Activated CD4-positive, alpha-beta T cell treated with anti-CD3 and anti-CD28 coated beads for 24 hours (primary cell): Measurements from ENCODE around the gene TSPAN16.
A peak's percentile ranks its signal among the peaks of the same experiment; 100 is the strongest.

Experiments
- DNase-seq, 2 donors: peaks; one replicate each; pipeline ENCODE4 v3.0.0-alpha.2; 2020; ENCODE audit warnings: low read depth in 2 of 2

The TSPAN16 gene

GRCh38 chr19:11295665-11296245, at the start of gene TSPAN16:
TSPAN16 (plus strand) TSS chr19:11296160; CDS start chr19:11296298, 138 bp downstream.
- DNase-seq = no peak

GRCh38 chr19:11246941-11247340, 49.0 kb upstream of the TSPAN16 start:
- DNase-seq = no peak

- no peak for DNase-seq
Measured at GRCh38 chr19:11247391-11247790, 48.6 kb upstream of the TSPAN16 start.

DNA sequence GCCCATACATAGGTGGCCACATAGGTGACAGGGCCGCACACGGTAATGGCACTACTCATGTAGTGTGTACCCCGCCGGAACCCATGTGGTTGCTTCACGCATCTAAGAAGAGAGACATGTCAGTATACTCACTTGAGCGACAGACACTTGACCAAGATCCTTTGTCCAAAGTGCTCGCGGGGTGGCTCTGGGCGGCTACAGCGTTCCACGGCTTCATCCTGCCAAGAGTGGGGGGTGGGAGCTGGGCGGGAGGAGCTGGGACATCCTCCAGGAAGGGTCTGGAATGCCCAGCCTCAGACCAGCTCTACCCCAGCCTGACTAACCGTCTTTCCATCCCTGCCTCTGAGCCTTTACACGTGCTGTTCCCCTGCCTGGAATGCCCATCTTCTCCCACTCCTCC, 48.0 kb upstream of the TSPAN16 start:
- no peak for DNase-seq

- no peak for DNase-seq
Measured at GRCh38 chr19:11248852-11249251, 47.1 kb upstream of the TSPAN16 start.

- no peak for DNase-seq
Measured at GRCh38 chr19:11251217-11251616, 44.7 kb upstream of the TSPAN16 start.

DNA sequence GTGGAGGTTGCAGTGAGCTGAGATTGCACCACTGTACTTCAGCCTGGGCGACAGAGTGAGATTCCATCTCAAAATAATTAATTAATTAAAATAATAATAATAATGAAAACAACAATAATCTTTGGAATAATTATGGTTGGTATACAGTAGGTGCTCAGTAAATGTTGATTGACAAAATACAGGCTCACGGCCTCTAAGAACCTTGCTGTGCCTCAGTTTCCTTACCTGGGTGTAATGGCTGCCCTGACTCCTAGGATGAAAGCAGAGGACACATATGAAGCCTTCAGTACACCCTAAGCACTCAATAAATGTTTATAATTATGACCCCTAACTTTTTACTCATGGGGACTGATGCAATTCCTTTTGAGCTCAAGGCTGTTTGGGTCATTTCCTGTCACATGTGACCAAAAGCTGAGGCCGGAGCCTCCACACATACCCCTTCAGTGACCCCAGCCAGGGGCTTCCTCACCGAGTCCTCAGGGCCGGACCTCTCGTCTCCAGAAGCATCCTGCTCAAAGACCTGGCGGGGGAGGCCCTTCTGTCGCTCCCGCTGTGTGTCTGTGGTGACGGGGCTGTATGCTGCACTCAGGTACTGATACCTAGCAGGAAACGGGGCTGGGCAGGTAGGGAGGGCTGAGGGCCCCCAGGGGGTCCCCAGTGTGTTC, 44.2 kb upstream of the TSPAN16 start:
- no peak for DNase-seq

DNA sequence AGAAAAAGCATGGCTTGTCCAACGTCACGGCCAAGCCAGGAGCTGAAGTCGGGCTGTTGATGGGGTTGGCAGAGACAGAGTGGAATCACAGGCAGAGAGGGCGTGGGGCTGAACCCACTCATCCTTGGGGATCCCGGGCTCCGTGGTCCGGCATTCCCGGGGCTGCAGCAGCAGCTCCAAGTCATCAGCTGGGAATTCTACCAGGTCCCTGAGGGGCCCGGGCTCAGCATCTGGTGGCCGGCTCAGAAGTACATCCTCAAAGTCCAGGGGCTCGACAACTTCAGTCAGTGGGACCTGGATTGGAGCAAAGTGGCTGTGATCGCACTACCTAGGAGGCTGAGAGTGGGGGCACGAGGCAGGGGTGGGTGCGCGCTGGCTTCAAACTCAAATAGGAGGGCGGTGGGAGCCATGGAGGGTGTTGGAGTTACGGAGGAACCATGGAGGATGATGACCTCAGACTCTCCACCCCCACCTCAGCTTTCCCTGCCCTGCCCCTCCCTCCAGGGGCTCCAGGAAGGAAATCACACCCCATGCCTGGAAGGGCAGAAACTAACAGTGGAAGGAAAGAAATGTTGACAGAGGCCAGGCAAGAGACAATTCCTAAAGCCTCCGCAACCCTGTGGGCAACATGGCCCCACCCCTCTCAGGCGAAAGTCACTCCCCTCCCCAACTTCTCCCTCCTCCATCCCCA, 43.1 kb upstream of the TSPAN16 start:
- no peak for DNase-seq

DNA sequence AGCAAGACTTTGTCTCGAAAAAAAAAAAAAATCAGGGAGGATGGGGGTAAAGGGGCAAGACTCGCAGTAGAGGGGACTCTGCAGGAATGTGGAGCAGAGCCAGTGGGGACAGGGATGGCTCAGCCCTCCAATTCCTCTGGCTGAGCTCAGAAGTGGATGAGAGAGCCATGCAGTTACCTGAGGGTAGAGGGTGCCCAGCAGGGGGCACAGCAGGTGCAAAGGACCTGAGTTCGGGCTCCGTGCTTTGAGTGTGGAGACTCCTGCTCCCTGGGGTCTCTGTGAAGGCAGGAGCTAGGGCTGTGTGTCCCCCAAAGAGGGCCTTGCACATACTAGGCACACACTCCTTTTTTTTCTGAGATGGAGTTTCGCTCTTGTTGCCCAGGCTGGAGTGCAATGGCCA, 41.3 kb upstream of the TSPAN16 start:
- no peak for DNase-seq

- no peak for DNase-seq
Measured at GRCh38 chr19:11256189-11256588, 39.8 kb upstream of the TSPAN16 start.

GRCh38 chr19:11257846-11258380, 38.0 kb upstream of the TSPAN16 start:
- no peak for DNase-seq

GRCh38 chr19:11260996-11261395, 35.0 kb upstream of the TSPAN16 start:
- no peak for DNase-seq

GRCh38 chr19:11261431-11261970, 34.5 kb upstream of the TSPAN16 start:
- no peak for DNase-seq

DNA sequence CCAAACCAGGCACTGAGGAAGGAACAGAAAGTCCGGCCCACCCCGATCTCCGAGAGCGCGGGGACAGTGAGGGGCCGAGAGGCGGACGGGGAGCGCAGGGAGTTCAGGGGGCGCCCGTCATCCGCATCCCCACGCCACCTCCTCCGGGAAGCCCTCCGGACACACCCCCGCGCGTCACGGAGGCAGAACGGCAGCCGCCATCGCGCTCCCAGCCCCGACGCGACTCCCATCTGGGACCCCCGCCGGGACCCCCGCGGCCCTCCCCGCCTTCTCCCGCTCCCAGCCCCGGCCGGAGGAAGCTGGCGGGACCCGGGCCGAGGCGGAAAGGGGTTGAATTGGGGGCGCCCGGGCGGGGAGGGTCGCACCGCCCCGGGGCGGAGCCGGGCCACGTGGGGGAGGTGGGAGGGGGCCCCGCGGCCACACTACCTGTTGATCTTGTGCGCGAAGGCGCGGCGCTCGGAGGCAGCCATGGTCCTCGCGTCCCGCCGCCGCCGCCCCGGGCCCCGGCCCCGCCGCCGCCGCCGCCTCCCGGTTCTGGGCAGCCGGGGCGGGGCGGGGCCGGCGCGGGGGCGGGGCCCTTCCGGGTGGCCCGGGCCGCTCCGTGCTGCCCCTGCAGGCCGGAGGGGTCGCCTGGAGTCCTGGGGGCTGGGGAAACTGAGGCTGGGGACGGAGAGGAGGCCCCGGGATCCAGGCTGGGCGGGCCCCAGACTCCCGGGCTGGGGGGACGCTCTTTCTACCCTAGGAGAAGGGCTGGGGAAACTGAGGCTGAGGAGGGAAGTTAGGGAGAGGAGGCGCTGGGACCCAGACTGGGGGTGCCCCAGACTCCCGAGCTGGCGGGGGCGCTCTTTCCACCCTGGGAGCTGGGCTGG, 33.8 kb upstream of the TSPAN16 start, which contains the start of gene DOCK6:
Gene DOCK6 (minus strand): TSS at position 554 of the 869 bp plus-strand sequence. CDS start 84 bp downstream, at position 470.
- peak in 1 of 2 donors; percentile 12 for DNase-seq

DNA sequence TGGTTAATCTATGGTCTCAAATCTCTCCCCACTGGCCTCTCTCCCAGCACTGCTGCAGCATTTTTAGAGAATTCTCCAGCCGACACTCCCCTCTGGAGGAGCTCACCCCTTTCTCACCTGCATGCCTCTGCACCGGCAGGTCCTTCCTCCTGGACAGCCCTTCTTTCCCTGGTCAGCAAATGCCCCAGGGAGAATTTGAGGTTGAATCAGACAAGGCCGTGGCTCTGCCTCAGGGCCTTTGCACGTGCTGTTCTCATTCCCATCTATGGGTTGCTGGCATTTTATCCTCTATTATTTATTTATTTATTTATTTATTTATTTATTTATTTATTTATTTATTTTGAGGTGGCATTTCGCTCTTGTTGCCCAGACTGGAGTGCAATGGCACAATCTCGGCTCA, 32.2 kb upstream of the TSPAN16 start:
- DNase-seq = no peak

DNA sequence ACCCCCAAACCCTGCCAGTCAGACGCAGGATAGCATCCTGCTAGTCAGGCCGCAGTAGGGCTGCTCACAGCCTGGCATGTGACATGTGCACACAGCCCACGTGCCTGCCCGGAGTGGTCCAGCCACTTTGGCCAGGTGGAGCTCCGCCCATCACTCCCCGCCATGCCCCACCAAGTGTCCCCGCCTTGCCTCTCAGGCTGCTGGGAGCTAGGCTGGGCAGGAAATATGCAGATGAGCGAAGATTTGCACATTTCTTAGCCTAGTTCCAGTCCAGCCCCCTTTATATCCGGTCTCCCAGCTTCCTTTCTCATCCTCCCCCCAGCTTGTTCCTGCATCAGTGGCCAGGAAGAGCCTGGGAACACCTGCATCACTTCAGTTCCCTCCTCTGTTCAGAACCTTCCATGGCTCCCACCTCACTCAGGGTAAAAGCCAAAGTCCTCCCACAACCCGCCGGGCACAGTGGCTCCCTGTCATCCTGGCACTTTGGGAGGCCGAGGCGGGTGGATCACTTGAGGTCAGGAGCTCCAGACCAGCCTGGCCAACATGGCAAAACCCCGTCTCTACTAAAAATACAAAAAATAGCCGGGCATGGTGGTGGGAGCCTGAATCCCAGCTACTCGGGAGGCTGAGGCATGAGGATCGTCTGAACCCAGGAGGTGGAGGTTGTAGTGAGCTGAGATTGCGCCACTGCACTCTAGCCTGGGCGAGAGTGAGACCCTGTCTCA, 31.3 kb upstream of the TSPAN16 start:
- no peak for DNase-seq

GRCh38 chr19:11265177-11265784, 30.7 kb upstream of the TSPAN16 start:
- DNase-seq = no peak

GRCh38 chr19:11265785-11266236, 30.1 kb upstream of the TSPAN16 start:
- DNase-seq = no peak

DNA sequence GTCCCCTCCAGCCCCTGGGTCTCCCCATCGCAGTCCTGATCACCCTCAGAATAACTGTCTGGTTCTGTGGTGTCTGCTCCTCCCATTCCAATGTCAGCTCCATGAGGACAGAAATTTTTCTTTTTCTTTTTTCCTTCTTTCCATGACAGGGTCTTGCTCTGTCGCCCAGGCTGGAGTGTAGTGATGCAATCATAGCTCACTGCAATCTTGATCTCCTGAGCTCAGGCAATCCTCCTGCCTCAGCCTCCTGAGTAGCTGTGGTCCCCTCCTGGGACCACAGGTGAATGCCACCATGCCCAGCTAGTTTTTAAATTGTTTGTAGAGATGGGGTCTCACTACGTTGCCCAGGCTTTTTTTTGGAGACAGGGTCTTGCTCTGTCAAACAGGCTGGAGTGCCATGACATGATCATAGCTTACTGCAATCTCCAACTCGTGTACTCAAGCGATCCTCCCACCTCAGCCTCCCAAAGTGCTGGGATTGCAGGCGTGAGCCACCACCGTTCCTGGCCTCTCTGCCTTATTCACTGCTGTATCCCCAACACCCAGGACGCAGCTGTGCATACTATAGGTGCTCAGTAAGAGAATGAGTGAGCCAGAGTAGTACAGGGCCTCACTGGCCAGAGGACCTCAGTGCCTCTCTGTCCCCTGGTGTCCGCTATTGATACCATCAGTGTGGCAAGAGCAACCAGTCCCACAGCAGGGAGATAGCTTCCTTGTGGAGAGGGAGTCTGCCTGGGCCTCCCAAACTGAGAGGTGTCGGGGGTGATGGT, 28.5 kb upstream of the TSPAN16 start:
- no peak for DNase-seq
